HepG2 (cell line): ENCODE measurements around the gene BRAF. TPM values are rescaled to one million over a fixed set of nuclear protein-coding genes. Genes with fewer than 3 reads are reported as not detected.

ENCODE experiments used
- EEA1 ChIP-seq: sonication (generic); formaldehyde crosslinking; IDR thresholded peaks from 2 replicates; pipeline ENCODE4 v1.5.1; 2020; ENCODE audit warnings: mild to moderate bottlenecking, missing genetic modification reagents, borderline replicate concordance
- HNRNPH1 ChIP-seq: fragments of 200-400 bp; formaldehyde crosslinking; optimal IDR thresholded peaks from 2 replicates; pipeline ENCODE3; 2017; ENCODE audit warnings: mild to moderate bottlenecking, low read depth, low read length
- JUNB ChIP-seq: sonication (generic); formaldehyde crosslinking; IDR thresholded peaks from 2 replicates; pipeline ENCODE4 v1.8.0; 2022; ENCODE audit warnings: missing genetic modification reagents, mild to moderate bottlenecking, borderline replicate concordance
- KLF15 ChIP-seq: sonication (generic); formaldehyde crosslinking; IDR thresholded peaks from 2 replicates; pipeline ENCODE4 v1.8.1; 2023; ENCODE audit warnings: borderline replicate concordance, mild to moderate bottlenecking, inconsistent platforms, missing genetic modification reagents, mixed read lengths
- SIN3B ChIP-seq: fragments of 150-350 bp; IDR thresholded peaks from 2 replicates; pipeline ENCODE4 v1.6.1; 2014; ENCODE audit warnings: low read length
- SP5 ChIP-seq: IDR thresholded peaks from 2 replicates; pipeline ENCODE4 v1.6.1; 2016; ENCODE audit warnings: low read depth, borderline replicate concordance
- TCF12 ChIP-seq, 2 experiments: fragments of 450-650 bp in 1 of 2; sonication (generic) in 1 of 2; formaldehyde crosslinking in 1 of 2; IDR thresholded peaks; 2 replicates each; pipeline versions ENCODE4 v1.6.1 to v1.8.0; 2017 to 2022; ENCODE audit warnings: antibody characterized with exemption in 1 of 2, mild to moderate bottlenecking in 1 of 2, missing genetic modification reagents in 1 of 2, moderate library complexity in 1 of 2
- ZFP36L2 ChIP-seq: sonication (generic); formaldehyde crosslinking; IDR thresholded peaks from 2 replicates; pipeline ENCODE4 v1.4.0; 2020; ENCODE audit warnings: missing genetic modification reagents
- polyA plus RNA-seq, 8 experiments: library from polyadenylated mRNA; depleted of rRNA in 3 of 8; stranded (reverse) in 7 of 8; unstranded in 1 of 8; fragments of >200 nt; fragmentation: Illumina TruSeq in 4 of 8; extraction: Trizol in 4 of 8; gene quantifications; 2 replicates each; pipeline versions ENCODE4 v1.2.1 to v1.2.3, GENCODE V29; 2011 to 2016; ENCODE audit warnings: low read depth in 4 of 8, missing spikeins in 1 of 8, mixed read lengths in 1 of 8; ENCODE audit not compliant: insufficient read depth in 1 of 8
- total RNA-seq, 5 experiments: library from RNA; depleted of rRNA; stranded (reverse); fragments of >200 nt; fragmentation: Illumina TruSeq; extraction: Trizol; gene quantifications; 2 replicates each; pipeline ENCODE4 v1.2.3, GENCODE V29; 2016; ENCODE audit warnings: low read depth in 1 of 5
- TF ChIP-seq, protein P1 (sequence below): IDR thresholded peaks from 2 replicates; pipeline ENCODE4 v1.6.1; 2012; ENCODE audit warnings: low read length, improper control_type of control experiment
- TF ChIP-seq, protein P2 (sequence below): sonication (generic); formaldehyde crosslinking; IDR thresholded peaks from 2 replicates; pipeline ENCODE4 v1.8.1; 2023; ENCODE audit warnings: mild to moderate bottlenecking, moderate library complexity, missing genetic modification reagents
- TF ChIP-seq, protein P3 (sequence below): sonication (generic); formaldehyde crosslinking; IDR thresholded peaks from 2 replicates; pipeline ENCODE4 v1.5.1; 2020; ENCODE audit warnings: mild to moderate bottlenecking, missing genetic modification reagents, borderline replicate concordance
- TF ChIP-seq, protein P4 (sequence below): sonication (generic); formaldehyde crosslinking; IDR thresholded peaks from 2 replicates; pipeline ENCODE4 v1.4.0; 2020; ENCODE audit warnings: missing genetic modification reagents
- TF ChIP-seq, protein P5 (sequence below): sonication (generic); formaldehyde crosslinking; IDR thresholded peaks from one replicate; pipeline ENCODE4 v1.5.1; 2020; ENCODE audit warnings: mild to moderate bottlenecking, missing genetic modification reagents; ENCODE audit errors: not compliant biosample characterization

BRAF gene
- total and polyA plus RNA-seq, 2 of the 13 experiments (the other 11 are each of a cell fraction or from before 2014, with no cell fraction given), result 12.5 to 13.4 TPM

DNA sequence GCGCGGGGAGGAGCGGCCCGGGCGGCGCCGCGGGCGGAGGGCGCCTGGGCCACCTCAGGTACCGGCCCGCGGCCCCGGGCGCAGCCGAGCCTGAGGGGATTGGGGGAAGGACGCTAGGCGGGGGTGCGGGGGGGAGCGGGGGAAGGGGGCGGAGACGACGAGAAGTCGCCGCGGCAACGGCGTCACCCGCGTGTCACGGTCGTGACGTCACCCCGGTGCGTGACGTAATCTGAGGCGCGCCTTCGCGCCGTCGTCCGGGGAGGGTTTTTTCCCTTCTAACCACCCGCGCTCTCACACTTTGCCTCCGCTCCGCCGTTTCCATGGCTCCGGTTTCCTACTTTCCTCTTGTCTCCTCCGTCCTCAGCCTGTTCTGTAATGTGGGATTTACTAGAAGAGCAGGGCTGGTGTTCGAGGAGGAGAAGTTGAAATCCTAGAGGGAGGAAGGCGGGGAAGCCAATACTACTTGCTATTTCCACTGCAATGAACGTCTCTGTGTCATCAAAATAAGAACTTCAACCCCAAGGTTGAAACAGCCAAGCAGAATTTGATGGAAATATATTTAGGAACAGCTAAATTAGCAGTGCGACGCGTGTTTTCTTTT lies at the start of gene BRAF (continued):
- TF ChIP-seq, protein P1, sequence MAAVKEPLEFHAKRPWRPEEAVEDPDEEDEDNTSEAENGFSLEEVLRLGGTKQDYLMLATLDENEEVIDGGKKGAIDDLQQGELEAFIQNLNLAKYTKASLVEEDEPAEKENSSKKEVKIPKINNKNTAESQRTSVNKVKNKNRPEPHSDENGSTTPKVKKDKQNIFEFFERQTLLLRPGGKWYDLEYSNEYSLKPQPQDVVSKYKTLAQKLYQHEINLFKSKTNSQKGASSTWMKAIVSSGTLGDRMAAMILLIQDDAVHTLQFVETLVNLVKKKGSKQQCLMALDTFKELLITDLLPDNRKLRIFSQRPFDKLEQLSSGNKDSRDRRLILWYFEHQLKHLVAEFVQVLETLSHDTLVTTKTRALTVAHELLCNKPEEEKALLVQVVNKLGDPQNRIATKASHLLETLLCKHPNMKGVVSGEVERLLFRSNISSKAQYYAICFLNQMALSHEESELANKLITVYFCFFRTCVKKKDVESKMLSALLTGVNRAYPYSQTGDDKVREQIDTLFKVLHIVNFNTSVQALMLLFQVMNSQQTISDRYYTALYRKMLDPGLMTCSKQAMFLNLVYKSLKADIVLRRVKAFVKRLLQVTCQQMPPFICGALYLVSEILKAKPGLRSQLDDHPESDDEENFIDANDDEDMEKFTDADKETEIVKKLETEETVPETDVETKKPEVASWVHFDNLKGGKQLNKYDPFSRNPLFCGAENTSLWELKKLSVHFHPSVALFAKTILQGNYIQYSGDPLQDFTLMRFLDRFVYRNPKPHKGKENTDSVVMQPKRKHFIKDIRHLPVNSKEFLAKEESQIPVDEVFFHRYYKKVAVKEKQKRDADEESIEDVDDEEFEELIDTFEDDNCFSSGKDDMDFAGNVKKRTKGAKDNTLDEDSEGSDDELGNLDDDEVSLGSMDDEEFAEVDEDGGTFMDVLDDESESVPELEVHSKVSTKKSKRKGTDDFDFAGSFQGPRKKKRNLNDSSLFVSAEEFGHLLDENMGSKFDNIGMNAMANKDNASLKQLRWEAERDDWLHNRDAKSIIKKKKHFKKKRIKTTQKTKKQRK, result no peak
- TF ChIP-seq, protein P2, sequence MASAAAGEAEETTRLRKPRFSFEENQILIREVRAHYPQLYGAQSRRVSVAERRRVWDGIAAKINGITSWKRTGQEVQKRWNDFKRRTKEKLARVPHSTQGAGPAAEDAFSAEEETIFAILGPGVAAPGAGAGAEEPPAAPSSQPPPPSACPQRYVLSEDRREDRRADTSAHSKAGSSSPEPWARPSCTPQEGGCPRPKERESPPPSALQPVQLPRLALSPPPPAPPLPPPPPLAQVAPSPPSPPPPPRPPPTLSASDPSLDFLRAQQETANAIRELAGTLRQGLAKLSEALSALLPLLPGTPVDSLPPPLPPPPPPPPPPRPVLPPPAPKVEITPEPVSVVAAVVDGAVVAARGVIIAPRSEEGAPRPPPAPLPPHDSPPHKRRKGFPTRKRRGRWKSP (CRISPR knock-in tag), result peak; percentile 41; the same call in 1 of the 2 replicates
- TF ChIP-seq, protein P3, sequence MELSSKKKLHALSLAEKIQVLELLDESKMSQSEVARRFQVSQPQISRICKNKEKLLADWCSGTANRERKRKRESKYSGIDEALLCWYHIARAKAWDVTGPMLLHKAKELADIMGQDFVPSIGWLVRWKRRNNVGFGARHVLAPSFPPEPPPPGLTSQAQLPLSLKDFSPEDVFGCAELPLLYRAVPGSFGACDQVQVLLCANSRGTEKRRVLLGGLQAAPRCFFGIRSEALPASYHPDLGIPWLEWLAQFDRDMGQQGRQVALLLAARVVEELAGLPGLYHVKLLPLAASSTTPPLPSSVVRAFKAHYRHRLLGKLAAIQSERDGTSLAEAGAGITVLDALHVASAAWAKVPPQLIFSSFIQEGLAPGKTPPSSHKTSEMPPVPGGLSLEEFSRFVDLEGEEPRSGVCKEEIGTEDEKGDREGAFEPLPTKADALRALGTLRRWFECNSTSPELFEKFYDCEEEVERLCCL, result no peak
- TF ChIP-seq SIN3B (no peak), EEA1 (CRISPR knock-in tag) (no peak), SP5 (CRISPR knock-in tag) (no peak), HNRNPH1 (no peak), KLF15 (CRISPR knock-in tag) (no peak), TCF12 (IDR thresholded peaks at IDR 0.05) (no peak), TCF12 (CRISPR knock-in tag; IDR thresholded peaks at IDR 0.05) (no peak), JUNB (CRISPR knock-in tag) (no peak), ZFP36L2 (no peak)
- TF ChIP-seq, protein P4, sequence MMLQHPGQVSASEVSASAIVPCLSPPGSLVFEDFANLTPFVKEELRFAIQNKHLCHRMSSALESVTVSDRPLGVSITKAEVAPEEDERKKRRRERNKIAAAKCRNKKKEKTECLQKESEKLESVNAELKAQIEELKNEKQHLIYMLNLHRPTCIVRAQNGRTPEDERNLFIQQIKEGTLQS (CRISPR knock-in tag), result peak; percentile 74; the same call in 1 of the 2 replicates
- TF ChIP-seq, protein P5, sequence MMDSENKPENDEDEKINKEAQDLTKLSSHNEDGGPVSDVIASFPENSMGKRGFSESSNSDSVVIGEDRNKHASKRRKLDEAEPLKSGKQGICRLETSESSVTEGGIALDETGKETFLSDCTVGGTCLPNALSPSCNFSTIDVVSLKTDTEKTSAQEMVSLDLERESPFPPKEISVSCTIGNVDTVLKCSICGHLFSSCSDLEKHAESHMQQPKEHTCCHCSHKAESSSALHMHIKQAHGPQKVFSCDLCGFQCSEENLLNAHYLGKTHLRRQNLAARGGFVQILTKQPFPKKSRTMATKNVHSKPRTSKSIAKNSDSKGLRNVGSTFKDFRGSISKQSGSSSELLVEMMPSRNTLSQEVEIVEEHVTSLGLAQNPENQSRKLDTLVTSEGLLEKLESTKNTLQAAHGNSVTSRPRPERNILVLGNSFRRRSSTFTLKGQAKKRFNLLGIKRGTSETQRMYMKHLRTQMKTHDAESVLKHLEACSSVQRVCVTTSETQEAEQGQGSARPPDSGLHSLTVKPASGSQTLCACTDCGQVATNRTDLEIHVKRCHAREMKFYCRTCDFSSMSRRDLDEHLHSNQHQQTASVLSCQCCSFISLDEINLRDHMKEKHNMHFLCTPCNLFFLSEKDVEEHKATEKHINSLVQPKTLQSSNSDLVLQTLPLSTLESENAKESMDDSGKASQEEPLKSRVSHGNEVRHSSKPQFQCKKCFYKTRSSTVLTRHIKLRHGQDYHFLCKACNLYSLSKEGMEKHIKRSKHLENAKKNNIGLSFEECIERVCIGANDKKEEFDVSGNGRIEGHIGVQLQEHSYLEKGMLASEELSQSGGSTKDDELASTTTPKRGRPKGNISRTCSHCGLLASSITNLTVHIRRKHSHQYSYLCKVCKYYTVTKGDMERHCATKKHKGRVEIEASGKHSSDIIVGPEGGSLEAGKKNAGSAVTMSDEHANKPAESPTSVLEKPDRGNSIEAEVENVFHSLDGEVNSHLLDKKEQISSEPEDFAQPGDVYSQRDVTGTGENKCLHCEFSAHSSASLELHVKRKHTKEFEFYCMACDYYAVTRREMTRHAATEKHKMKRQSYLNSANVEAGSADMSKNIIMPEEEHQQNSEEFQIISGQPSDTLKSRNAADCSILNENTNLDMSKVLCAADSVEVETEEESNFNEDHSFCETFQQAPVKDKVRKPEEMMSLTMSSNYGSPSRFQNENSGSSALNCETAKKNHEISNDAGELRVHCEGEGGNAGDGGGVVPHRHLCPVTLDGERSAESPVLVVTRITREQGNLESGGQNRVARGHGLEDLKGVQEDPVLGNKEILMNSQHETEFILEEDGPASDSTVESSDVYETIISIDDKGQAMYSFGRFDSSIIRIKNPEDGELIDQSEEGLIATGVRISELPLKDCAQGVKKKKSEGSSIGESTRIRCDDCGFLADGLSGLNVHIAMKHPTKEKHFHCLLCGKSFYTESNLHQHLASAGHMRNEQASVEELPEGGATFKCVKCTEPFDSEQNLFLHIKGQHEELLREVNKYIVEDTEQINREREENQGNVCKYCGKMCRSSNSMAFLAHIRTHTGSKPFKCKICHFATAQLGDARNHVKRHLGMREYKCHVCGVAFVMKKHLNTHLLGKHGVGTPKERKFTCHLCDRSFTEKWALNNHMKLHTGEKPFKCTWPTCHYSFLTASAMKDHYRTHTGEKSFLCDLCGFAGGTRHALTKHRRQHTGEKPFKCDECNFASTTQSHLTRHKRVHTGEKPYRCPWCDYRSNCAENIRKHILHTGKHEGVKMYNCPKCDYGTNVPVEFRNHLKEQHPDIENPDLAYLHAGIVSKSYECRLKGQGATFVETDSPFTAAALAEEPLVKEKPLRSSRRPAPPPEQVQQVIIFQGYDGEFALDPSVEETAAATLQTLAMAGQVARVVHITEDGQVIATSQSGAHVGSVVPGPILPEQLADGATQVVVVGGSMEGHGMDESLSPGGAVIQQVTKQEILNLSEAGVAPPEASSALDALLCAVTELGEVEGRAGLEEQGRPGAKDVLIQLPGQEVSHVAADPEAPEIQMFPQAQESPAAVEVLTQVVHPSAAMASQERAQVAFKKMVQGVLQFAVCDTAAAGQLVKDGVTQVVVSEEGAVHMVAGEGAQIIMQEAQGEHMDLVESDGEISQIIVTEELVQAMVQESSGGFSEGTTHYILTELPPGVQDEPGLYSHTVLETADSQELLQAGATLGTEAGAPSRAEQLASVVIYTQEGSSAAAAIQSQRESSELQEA (CRISPR knock-in tag), result no peak
